NCI-H146 treated with DMSO at 0.1 percent for 48 hours (cell line): ENCODE data around the gene RAB3IP.
"Not testable (repeated sequence)": the region's sequence is repeated elsewhere in the genome, so short reads cannot be mapped to it uniquely, and the experiment has no call there.

Experiments
- DNase-seq: peaks from one replicate; lab custom pipeline; 2025; ENCODE audit not compliant: unreplicated experiment; lab: John Stamatoyannopoulos, UW

RAB3IP gene

GRCh38 chr12:69834576-69834975, 95.9 kb downstream of the RAB3IP start:
- DNase-seq = no peak

DNA sequence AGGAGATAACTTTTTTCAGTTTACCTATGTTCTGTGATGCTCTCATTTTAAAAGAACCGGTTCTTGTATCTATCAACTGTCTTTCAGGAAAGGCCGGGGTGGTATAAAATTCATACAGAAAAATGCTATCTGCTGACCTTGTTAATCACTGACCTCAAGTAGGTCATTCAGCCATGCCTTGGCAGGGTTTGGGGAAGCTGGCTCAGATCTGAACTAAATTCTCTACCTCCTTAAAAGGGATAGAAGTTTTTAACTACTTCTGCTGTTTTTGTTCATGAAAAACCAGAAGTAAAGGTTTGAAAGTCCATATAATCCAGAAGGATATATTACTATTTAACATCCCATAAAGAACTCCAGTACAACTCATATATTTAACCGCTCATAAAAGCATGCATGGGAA, 96.4 kb downstream of the RAB3IP start:
- no peak for DNase-seq

DNA sequence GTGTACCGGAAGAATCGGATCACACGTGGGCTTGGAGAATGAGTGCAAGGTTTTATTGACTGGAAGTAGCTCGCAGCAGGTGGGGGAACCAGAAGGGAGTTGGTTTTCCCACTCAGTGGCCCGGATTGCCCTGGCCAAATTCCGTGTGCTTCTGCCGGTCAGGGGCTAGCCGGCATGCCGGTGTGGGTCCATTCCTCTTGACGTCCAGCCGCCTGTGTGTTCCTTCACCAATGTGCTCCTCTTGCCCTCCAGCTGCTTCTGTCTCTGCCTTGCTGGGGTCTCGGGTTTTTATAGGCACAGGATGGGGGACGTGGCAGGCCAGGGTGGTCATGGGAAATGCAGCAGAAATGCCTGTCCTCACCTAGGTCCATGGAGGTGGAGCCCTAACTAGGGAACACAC, 97.4 kb downstream of the RAB3IP start:
- no peak for DNase-seq

DNA sequence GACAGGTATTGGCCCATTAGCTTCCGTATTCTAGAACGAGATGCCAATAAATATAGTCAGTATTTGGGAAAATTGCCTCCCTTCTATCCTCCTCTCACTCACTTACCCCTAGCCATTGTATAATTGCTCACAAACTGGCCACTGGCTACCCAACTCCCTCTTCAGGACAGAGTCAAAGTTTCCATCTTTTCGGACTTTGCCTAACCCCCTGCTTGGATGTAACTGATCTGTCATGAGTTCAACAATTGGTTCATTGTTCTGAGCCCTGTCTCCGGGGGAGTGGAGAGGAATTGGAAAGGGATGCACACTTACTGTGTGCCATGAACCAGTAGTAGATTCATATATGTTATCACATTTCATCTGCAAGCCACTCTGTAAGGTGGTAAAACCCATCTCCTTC, 98.5 kb downstream of the RAB3IP start:
- no peak for DNase-seq

DNA sequence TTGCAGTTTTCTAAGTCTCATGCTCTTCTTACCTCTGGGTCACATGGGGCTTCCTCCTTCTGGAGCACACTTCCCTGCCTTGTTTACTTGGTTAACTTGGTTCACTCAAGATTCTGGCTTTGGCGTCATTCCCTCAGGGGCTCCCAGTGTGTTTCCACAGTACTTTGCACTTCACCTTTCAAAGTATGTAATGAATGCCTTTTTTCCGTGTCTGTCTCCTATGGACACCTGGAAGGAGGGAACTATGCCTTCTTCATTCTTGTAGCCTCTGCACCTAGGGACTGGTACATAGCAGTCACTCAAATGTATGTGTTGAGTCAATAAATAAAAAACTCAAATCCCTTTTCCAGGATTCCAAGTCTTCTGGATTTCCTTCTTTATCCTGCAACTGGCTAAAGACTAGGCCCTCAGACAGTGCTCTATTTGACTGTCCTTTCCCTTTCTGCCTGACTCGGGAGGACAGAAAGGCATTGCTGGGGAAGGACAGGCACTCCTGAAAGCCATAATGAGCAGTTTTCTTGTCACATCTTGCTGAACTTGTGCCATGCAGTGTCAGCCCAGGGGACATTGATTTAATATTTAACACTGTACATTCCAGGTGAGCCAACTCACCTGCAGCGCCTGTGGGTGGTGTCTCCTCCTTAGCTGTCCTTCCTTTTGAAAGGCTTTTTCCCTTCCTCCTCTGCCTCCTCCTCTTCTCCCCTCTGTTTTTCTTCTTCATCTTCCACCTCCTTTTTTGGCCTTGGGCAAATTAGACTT, 99.2 kb downstream of the RAB3IP start:
- no peak for DNase-seq

GRCh38 chr12:69840727-69841126, 102.1 kb downstream of the RAB3IP start:
- DNase-seq = no peak

- DNase-seq = no peak
Measured at GRCh38 chr12:69843608-69844007, 104.9 kb downstream of the RAB3IP start.

- no peak for DNase-seq
Measured at GRCh38 chr12:69844416-69844815, 105.8 kb downstream of the RAB3IP start.

DNA sequence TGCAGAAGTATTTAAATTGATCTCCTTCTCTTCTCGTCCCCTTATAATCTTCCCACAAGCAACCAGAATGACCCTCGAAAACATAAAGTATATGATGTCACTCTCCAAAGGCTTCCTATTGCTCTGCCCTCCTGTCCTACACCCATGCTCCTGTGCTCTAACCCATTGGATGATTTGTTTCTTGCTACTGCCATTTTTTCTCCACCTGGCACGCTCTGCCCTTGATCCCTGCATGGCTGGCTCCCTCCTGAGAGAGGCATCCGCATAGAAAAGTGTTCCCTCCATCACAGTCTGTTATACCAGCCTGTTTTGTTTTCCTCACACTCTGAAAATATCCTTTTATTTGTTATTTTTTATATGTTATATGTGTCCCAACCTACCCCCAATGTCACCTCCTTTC, 106.2 kb downstream of the RAB3IP start:
- no peak for DNase-seq

DNA sequence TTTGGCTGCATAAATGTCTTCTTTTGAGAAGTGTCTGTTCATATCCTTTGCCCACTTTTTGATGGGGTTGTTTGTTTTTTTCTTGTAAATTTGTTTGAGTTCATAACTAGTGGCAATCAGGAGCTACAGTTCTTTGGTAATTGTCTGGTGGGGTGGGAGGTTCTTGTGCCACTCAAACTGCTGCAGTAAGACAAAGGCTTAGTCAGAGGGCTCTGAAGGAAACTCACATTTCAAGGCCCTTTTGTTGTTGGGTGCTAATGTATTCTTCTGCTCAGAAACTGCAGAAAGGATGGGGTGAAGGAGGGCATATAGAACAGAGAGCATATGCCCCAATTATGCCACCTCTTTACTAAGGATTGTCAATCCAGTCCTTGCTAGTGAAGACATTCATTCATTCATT, 108.3 kb downstream of the RAB3IP start:
- DNase-seq = no peak

DNA sequence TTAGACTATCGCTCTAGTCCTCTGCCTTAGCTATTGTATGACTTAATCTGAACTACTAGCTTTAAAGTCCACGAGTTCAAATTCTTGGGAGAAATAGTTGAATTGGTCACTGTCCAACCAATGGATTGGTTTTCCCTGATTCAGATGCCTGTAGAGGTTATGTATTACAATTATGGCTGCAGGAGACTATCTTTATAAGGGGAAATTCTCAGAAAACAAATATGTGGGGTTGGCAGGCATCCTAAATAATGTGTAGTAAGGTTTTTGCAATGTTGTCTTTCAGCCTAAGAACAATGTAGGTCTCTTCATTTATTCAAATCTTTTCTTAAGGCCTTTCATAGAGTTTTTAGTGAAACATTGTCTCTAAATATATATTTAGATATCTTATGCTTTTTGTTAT, 113.3 kb downstream of the RAB3IP start:
- DNase-seq = no peak

GRCh38 chr12:69853176-69853961, 114.7 kb downstream of the RAB3IP start:
- not testable (repeated sequence) for DNase-seq

GRCh38 chr12:69866698-69867097, 128.0 kb downstream of the RAB3IP start:
- DNase-seq = no peak

- no peak for DNase-seq
Measured at GRCh38 chr12:69868695-69869094, 130.0 kb downstream of the RAB3IP start.

- DNase-seq = no peak
Measured at GRCh38 chr12:69872804-69873203, 134.1 kb downstream of the RAB3IP start.
